Subcutaneous abdominal adipose tissue (tissue), 5 donors: ENCODE data around the gene ASAH2.

Experiments used
- H3K27ac ChIP-seq: one replicate; pipeline ENCODE4 v1.7.0; 2013; ENCODE audit warnings: low read depth, mild to moderate bottlenecking, inconsistent platforms, low read length, moderate library complexity
- H3K27me3 ChIP-seq, 5 donors: one replicate each; pipeline ENCODE4 v1.7.0; 2013; ENCODE audit warnings: low read length in 5 of 5, inconsistent platforms in 1 of 5; ENCODE audit not compliant: control insufficient read depth in 5 of 5, insufficient read depth in 4 of 5
- H3K36me3 ChIP-seq, 5 donors: one replicate each; pipeline ENCODE4 v1.7.0; 2013; ENCODE audit warnings: low read length in 5 of 5; ENCODE audit not compliant: control insufficient read depth in 5 of 5, insufficient read depth in 5 of 5
- H3K4me1 ChIP-seq, 5 donors: one replicate each; pipeline ENCODE4 v1.7.0; 2013; ENCODE audit warnings: low read length in 5 of 5, mild to moderate bottlenecking in 3 of 5, moderate library complexity in 1 of 5; ENCODE audit not compliant: control insufficient read depth in 5 of 5, insufficient read depth in 5 of 5
- H3K4me3 ChIP-seq, 5 donors: one replicate each; pipeline ENCODE4 v1.7.0; 2013; ENCODE audit warnings: low read length in 5 of 5, low read depth in 1 of 5
- H3K9ac ChIP-seq, 5 donors: one replicate each; pipeline ENCODE4 v1.7.0; 2013; ENCODE audit warnings: low read length in 5 of 5, mild to moderate bottlenecking in 4 of 5, moderate library complexity in 3 of 5
- H3K9me3 ChIP-seq, 5 donors: one replicate each; pipeline ENCODE4 v1.7.0; 2013; ENCODE audit warnings: low read length in 5 of 5; ENCODE audit not compliant: control insufficient read depth in 5 of 5
- donor health status: healthy.
- donor health status: healthy.
- donor health status: healthy.
- donor health status: healthy.
- donor health status: healthy.

Gene ASAH2

GRCh38 chr10:50216418-50216817 lies 34.9 kb downstream of the ASAH2 start:
- no peaks in the 10 kb centered on the region for H3K36me3 ChIP-seq
- peaks cover 0 to 3% (median 0%) of the 10 kb centered on the region in 5 donors for H3K4me1 ChIP-seq
- H3K9me3 ChIP-seq, result no peaks in the 10 kb centered on the region
- H3K4me3 ChIP-seq, result no peak overlapping the region
- no peaks in the 10 kb centered on the region for H3K27me3 ChIP-seq
- no peak overlapping the region for H3K27ac ChIP-seq
- H3K9ac ChIP-seq, result no peak overlapping the region

DNA sequence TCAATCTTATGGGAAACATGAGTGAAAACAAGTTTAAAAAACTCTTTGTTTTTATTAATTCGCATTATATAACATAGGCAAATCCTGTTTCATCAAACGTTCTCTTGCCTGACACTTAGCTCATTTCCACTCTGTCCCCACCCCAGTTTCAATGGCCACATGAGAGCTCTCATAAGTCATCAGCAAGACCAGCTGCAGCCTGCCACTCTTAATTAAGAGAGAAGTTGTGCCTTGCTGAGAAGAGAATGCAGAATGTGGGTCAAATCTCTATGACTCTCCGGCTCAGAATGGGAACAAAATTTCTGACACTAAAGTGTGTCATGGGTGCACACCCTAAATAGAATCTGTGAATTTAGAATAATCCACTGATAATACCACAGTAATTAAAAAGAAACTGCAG lies 39.6 kb downstream of the ASAH2 start:
- no peaks in the 10 kb centered on the region for H3K36me3 ChIP-seq
- H3K9me3 ChIP-seq, result no peaks in the 10 kb centered on the region
- H3K4me1 ChIP-seq, result peaks cover 0 to 3% (median 0%) of the 10 kb centered on the region in 5 donors
- H3K4me3 ChIP-seq, result no peak overlapping the region
- H3K27me3 ChIP-seq, result no peaks in the 10 kb centered on the region
- no peak overlapping the region for H3K27ac ChIP-seq
- no peak overlapping the region for H3K9ac ChIP-seq

- Histone ChIP-seq H3K4me1 (no peaks in the 10 kb centered on the region), H3K9me3 (no peaks in the 10 kb centered on the region), H3K36me3 (no peaks in the 10 kb centered on the region), H3K27ac (no peak overlapping the region), H3K4me3 (no peak overlapping the region), H3K9ac (no peak overlapping the region), H3K27me3 (no peaks in the 10 kb centered on the region)
Observed at GRCh38 chr10:50210876-50211275, 40.4 kb downstream of the ASAH2 start.
